MM.1S (cell line): ENCODE measurements around the gene NRG2.

Experiments
- DNase-seq: peaks from one replicate; pipeline ENCODE4 v3.0.0-alpha.2; 2015
- H2AFZ ChIP-seq: fragments of 300-600 bp; sonication (generic); 2 replicates; pipeline ENCODE4 v1.6.0; 2016; ENCODE audit warnings: antibody characterized with exemption, low read length
- H3F3A ChIP-seq: fragments of 300-600 bp; sonication (generic); 2 replicates; pipeline ENCODE4 v1.6.1; 2016; ENCODE audit warnings: mild to moderate bottlenecking, antibody characterized with exemption, low read length, moderate library complexity, mixed read lengths; ENCODE audit not compliant: insufficient read depth
- H3K27ac ChIP-seq: fragments of 300-600 bp; sonication (generic); 2 replicates; pipeline ENCODE4 v1.5.1; 2016; ENCODE audit warnings: mild to moderate bottlenecking, low read length
- H3K27me3 ChIP-seq: fragments of 300-600 bp; sonication (generic); replicated peaks from 2 replicates; pipeline ENCODE4 v1.6.0; 2016; ENCODE audit warnings: low read length; ENCODE audit not compliant: insufficient read depth
- H3K36me3 ChIP-seq: fragments of 300-600 bp; sonication (generic); replicated peaks from 2 replicates; pipeline ENCODE4 v1.6.1; 2016; ENCODE audit warnings: mild to moderate bottlenecking, low read length, mixed read lengths; ENCODE audit not compliant: insufficient read depth
- H3K4me1 ChIP-seq: fragments of 300-600 bp; sonication (generic); 2 replicates; pipeline ENCODE4 v1.6.1; 2016; ENCODE audit warnings: low read length, mixed read lengths
- H3K4me2 ChIP-seq: fragments of 300-600 bp; sonication (generic); 2 replicates; pipeline ENCODE4 v1.6.0; 2016; ENCODE audit warnings: low read depth, low read length
- H3K4me3 ChIP-seq: fragments of 300-600 bp; sonication (generic); 2 replicates; pipeline ENCODE4 v1.5.1; 2016; ENCODE audit warnings: low read length, mixed read lengths
- H3K79me2 ChIP-seq: fragments of 300-600 bp; sonication (generic); 2 replicates; pipeline ENCODE4 v1.6.1; 2016; ENCODE audit warnings: mixed run types, low read length, mixed read lengths
- H3K9ac ChIP-seq: fragments of 300-600 bp; sonication (generic); 2 replicates; pipeline ENCODE4 v1.6.1; 2016; ENCODE audit warnings: low read length, mixed read lengths
- H3K9me2 ChIP-seq: fragments of 300-600 bp; sonication (generic); replicated peaks from 2 replicates; pipeline ENCODE4 v1.6.1; 2016; ENCODE audit warnings: mild to moderate bottlenecking, low read length, mixed read lengths; ENCODE audit not compliant: insufficient read depth
- H3K9me3 ChIP-seq: fragments of 300-600 bp; sonication (generic); replicated peaks from 2 replicates; pipeline ENCODE4 v1.6.1; 2016; ENCODE audit warnings: mild to moderate bottlenecking, low read length, mixed read lengths; ENCODE audit not compliant: insufficient read depth
- H4K20me1 ChIP-seq: fragments of 300-600 bp; sonication (generic); 2 replicates; pipeline ENCODE4 v1.6.1; 2016; ENCODE audit warnings: mild to moderate bottlenecking, low read length, moderate library complexity, mixed read lengths; ENCODE audit not compliant: insufficient read depth
- EZH2 ChIP-seq: fragments of 300-600 bp; sonication (generic); optimal IDR thresholded peaks from 2 replicates; pipeline ENCODE3; 2017; ENCODE audit warnings: low read depth, mild to moderate bottlenecking, antibody characterized with exemption, low read length, mixed read lengths
- EZH2phosphoT487 ChIP-seq: fragments of 300-600 bp; sonication (generic); IDR thresholded peaks from 2 replicates; pipeline ENCODE4 v1.6.1; 2018; ENCODE audit warnings: antibody characterized with exemption, low read length
- TF ChIP-seq, protein P1 (sequence below): fragments of 300-600 bp; sonication (generic); IDR thresholded peaks from 2 replicates; pipeline ENCODE4 v1.5.1; 2016; ENCODE audit warnings: antibody characterized with exemption, low read length, mixed read lengths

The NRG2 gene

DNA sequence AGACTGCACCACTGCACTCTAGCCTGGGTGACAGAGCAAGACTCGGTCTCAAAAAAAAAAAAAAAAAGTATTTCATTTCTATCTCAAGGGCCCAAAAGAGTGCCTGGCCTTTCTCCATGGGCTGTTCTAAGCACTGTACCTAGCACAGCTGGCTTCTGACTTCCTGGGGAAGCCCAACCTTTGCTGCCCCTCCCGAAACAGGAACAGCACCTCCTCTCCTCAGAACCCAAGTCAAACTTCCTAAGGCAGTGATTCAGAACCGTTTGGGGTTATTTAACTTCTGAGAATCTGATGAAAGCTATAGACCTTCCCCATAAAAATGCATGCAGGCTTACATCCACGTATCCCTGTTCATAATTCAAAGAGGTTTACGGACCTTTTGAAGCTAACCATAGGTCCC is 57.8 kb downstream of the NRG2 start:
- TF ChIP-seq EZH2 (no peak), EZH2phosphoT487 (no peak)
- TF ChIP-seq, protein P1, sequence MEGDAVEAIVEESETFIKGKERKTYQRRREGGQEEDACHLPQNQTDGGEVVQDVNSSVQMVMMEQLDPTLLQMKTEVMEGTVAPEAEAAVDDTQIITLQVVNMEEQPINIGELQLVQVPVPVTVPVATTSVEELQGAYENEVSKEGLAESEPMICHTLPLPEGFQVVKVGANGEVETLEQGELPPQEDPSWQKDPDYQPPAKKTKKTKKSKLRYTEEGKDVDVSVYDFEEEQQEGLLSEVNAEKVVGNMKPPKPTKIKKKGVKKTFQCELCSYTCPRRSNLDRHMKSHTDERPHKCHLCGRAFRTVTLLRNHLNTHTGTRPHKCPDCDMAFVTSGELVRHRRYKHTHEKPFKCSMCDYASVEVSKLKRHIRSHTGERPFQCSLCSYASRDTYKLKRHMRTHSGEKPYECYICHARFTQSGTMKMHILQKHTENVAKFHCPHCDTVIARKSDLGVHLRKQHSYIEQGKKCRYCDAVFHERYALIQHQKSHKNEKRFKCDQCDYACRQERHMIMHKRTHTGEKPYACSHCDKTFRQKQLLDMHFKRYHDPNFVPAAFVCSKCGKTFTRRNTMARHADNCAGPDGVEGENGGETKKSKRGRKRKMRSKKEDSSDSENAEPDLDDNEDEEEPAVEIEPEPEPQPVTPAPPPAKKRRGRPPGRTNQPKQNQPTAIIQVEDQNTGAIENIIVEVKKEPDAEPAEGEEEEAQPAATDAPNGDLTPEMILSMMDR: no peak
- Histone ChIP-seq H3K79me2 (no peaks in the 10 kb centered on the region), H3K4me3 (no peak overlapping the region), H3K4me2 (no peak overlapping the region), H3K9me2 (no peaks in the 10 kb centered on the region), H2AFZ (no peak overlapping the region), H3K9ac (no peak overlapping the region), H3K36me3 (no peaks in the 10 kb centered on the region), H3K27me3 (no peaks in the 10 kb centered on the region), H3K27ac (no peak overlapping the region), H3F3A (no peaks in the 10 kb centered on the region), H3K4me1 (no peaks in the 10 kb centered on the region), H4K20me1 (no peaks in the 10 kb centered on the region), H3K9me3 (no peaks in the 10 kb centered on the region)
- no peak for DNase-seq

DNA sequence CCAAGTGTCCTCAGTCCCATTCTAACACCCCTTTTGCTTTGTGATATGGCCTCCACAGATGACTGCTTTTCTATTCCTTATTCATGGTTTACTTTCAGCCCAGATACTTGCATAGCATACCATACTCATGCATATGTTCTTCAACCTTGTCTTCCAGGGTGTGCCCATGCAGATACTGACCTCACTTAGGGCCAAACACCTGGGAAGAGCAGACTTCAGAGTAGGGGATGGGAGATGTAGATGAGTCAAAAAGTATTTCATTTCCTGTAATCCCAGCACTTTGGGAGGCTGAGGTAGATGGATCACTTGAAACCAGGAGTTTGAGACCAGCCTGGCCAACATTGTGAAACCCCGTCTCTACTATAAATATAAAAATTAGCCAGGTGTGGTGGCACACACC is 58.3 kb downstream of the NRG2 start:
- Histone ChIP-seq H3K4me3 (no peak overlapping the region), H3K9me2 (no peaks in the 10 kb centered on the region), H3K9ac (no peak overlapping the region), H4K20me1 (no peaks in the 10 kb centered on the region), H2AFZ (no peak overlapping the region), H3K27ac (no peak overlapping the region), H3K4me2 (no peak overlapping the region), H3K79me2 (no peaks in the 10 kb centered on the region), H3K36me3 (no peaks in the 10 kb centered on the region), H3K4me1 (no peaks in the 10 kb centered on the region), H3K27me3 (no peaks in the 10 kb centered on the region), H3K9me3 (no peaks in the 10 kb centered on the region), H3F3A (no peaks in the 10 kb centered on the region)
- no peak for DNase-seq
- TF ChIP-seq, protein P1: no peak
- TF ChIP-seq EZH2: no peak
- no peak for TF ChIP-seq EZH2phosphoT487

DNA sequence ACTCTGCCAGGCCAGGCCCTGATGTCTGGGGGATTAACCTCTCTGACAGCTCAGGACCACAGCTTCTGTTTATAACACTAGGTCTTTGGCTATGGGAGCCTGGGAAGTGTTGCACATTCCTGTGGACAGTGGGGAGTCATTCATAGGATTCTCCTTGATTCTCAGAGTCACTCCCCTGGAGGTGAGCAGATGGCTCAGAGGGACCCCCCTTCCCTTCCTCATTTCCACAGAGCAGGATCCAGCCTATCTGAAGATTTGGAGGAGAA is 60.2 kb downstream of the NRG2 start:
- Histone ChIP-seq H3K9me2 (no peaks in the 10 kb centered on the region), H3K79me2 (no peaks in the 10 kb centered on the region), H3K36me3 (no peaks in the 10 kb centered on the region), H3K27me3 (no peaks in the 10 kb centered on the region), H3K27ac (no peak overlapping the region), H2AFZ (no peak overlapping the region), H3K9me3 (no peaks in the 10 kb centered on the region), H3K9ac (no peak overlapping the region), H3K4me2 (no peak overlapping the region), H3K4me1 (no peaks in the 10 kb centered on the region), H4K20me1 (no peaks in the 10 kb centered on the region), H3F3A (no peaks in the 10 kb centered on the region), H3K4me3 (no peak overlapping the region)
- TF ChIP-seq EZH2 (no peak), EZH2phosphoT487 (no peak)
- TF ChIP-seq, protein P1: no peak
- no peak for DNase-seq
